HepG2 (cell line): ENCODE data around the gene TBATA. TPM values are rescaled to one million over a fixed set of nuclear protein-coding genes. Genes with fewer than 3 reads are reported as not detected.

Experiments used
- ATAC-seq: fragments of 200-7000 bp; cut with Tn5 transposase; 3 replicates; pipeline ENCODE4 v1.9.1; 2020; ENCODE audit warnings: mild to moderate bottlenecking, moderate library complexity
- BruUV-seq: library from RNA; stranded (reverse); fragments of 400-500 nt; replicated peaks from 2 replicates; lab custom pipeline; 2021; lab: Mats Ljungman, UMichigan
- CTCF ChIA-PET: fragments of 300-600 bp; formaldehyde crosslinking; extraction: SDS; loops from one replicate; lab custom pipeline; 2021; ENCODE audit warnings: low total read pairs, inconsistent platforms, low intra/inter-chr PET ratio; lab: Yijun Ruan, JAX
- POLR2A ChIA-PET: fragments of 350-600 bp; sonication (Branson Sonifier 250); formaldehyde crosslinking; loops from one replicate; lab custom pipeline; 2020; ENCODE audit warnings: antibody characterized with exemption, inconsistent platforms; lab: Yijun Ruan, JAX
- DNase-seq: peaks from one replicate; pipeline ENCODE4 v3.0.0-alpha.2; 2015; ENCODE audit warnings: low spot score
- FAIRE-seq: peaks from 3 replicates; lab custom pipeline; 2011; peaks lifted over from hg19 to GRCh38; lab: Jason Lieb, UNC
- H2AFZ ChIP-seq: one replicate; pipeline ENCODE4 v1.6.1; 2011; ENCODE audit warnings: low read length, inconsistent platforms
- H3K27ac ChIP-seq: fragments of 300-600 bp; 3 replicates; pipeline ENCODE4 v1.8.0; 2011; ENCODE audit warnings: mixed run types, mild to moderate bottlenecking, mixed read lengths, low read length, inconsistent platforms; ENCODE audit not compliant: insufficient read depth; ENCODE audit errors: extremely low read length
- H3K27me3 ChIP-seq, 2 experiments: fragments of 200-600 bp in 1 of 2; 2 replicates in 1 of 2; 3 replicates in 1 of 2; pipeline versions ENCODE4 v1.6.0 to v1.8.0; 2011; ENCODE audit warnings: low read length in 2 of 2, mild to moderate bottlenecking in 2 of 2, moderate library complexity in 2 of 2, inconsistent platforms in 1 of 2; ENCODE audit not compliant: insufficient read depth in 2 of 2, control insufficient read depth in 1 of 2
- H3K36me3 ChIP-seq, 2 experiments: fragments of 200-600 bp in 1 of 2; replicated peaks in 1 of 2; 2 replicates in 1 of 2; 3 replicates in 1 of 2; pipeline versions ENCODE4 v1.5.1 to v1.8.0; 2011; ENCODE audit warnings: low read length in 2 of 2, inconsistent platforms in 1 of 2; ENCODE audit not compliant: insufficient read depth in 2 of 2, control insufficient read depth in 1 of 2
- H3K4me1 ChIP-seq: 2 replicates; pipeline ENCODE4 v1.5.1; 2012; ENCODE audit warnings: low read length, inconsistent platforms; ENCODE audit not compliant: insufficient read depth
- H3K4me2 ChIP-seq: 2 replicates; pipeline ENCODE4 v1.6.0; 2011; ENCODE audit warnings: low read depth, low read length, inconsistent platforms
- H3K4me3 ChIP-seq, 3 experiments: fragments of 200-600 bp in 1 of 3; sonication (generic), shearing (Covaris generic) in 1 of 3; replicated peaks in 1 of 3; 2 replicates each; pipeline ENCODE4 v1.5.1; 2011 to 2016; ENCODE audit warnings: low read length in 3 of 3, inconsistent platforms in 2 of 3, low read depth in 2 of 3, mild to moderate bottlenecking in 2 of 3, control low read depth in 1 of 3, mixed read lengths in 1 of 3; ENCODE audit not compliant: insufficient read depth in 1 of 3
- H3K79me2 ChIP-seq: one replicate; pipeline ENCODE4 v1.6.1; 2011; ENCODE audit warnings: low read length, inconsistent platforms; ENCODE audit not compliant: insufficient read depth
- H3K9ac ChIP-seq: 2 replicates; pipeline ENCODE4 v1.6.0; 2011; ENCODE audit warnings: mild to moderate bottlenecking, low read depth, low read length, inconsistent platforms; ENCODE audit not compliant: insufficient read depth
- H3K9me3 ChIP-seq: 2 replicates; pipeline ENCODE4 v1.5.1; 2012; ENCODE audit warnings: mild to moderate bottlenecking, low read length
- H4K20me1 ChIP-seq: 2 replicates; pipeline ENCODE4 v1.6.0; 2011; ENCODE audit warnings: inconsistent platforms, mild to moderate bottlenecking, low read length, moderate library complexity; ENCODE audit not compliant: insufficient read depth
- ATF2 ChIP-seq: sonication (generic); formaldehyde crosslinking; IDR thresholded peaks from 2 replicates; pipeline ENCODE4 v1.4.0; 2020; ENCODE audit warnings: missing genetic modification reagents
- MAFF ChIP-seq: IDR thresholded peaks from 2 replicates; pipeline ENCODE4 v1.6.1; 2011; ENCODE audit warnings: low read depth, low read length, improper control_type of control experiment
- MAFK ChIP-seq, 2 experiments: IDR thresholded peaks in 1 of 2; conservative IDR thresholded peaks in 1 of 2; 2 replicates each; pipeline ENCODE4 v1.6.1; 2011; ENCODE audit warnings: improper control_type of control experiment in 2 of 2, low read length in 2 of 2
- MZF1 ChIP-seq: sonication (generic); formaldehyde crosslinking; IDR thresholded peaks from 2 replicates; pipeline ENCODE4 v1.8.1; 2023; ENCODE audit warnings: mild to moderate bottlenecking, missing genetic modification reagents, borderline replicate concordance
- SP2 ChIP-seq: sonication (generic); formaldehyde crosslinking; IDR thresholded peaks from 2 replicates; pipeline ENCODE4 v1.5.1; 2020; ENCODE audit warnings: mild to moderate bottlenecking, missing genetic modification reagents
- TCF7 ChIP-seq: sonication (generic); IDR thresholded peaks from 2 replicates; pipeline ENCODE4 v1.6.1; 2016; ENCODE audit warnings: antibody characterized with exemption, low read depth
- THAP8 ChIP-seq: sonication (generic); formaldehyde crosslinking; IDR thresholded peaks from 2 replicates; pipeline ENCODE4 v1.5.1; 2020; ENCODE audit warnings: missing genetic modification reagents, mild to moderate bottlenecking, borderline replicate concordance
- ZNF556 ChIP-seq: sonication (generic); formaldehyde crosslinking; IDR thresholded peaks from 2 replicates; pipeline ENCODE4 v1.4.0; 2020; ENCODE audit warnings: mild to moderate bottlenecking, missing genetic modification reagents, borderline replicate concordance
- ZSCAN25 ChIP-seq: sonication (generic); formaldehyde crosslinking; IDR thresholded peaks from 2 replicates; pipeline ENCODE4 v1.8.0; 2022; ENCODE audit warnings: mild to moderate bottlenecking, missing genetic modification reagents
- WGBS: methylation state at CpG from one replicate; pipeline ENCODE4 v1.1.6; 2017; ENCODE audit warnings: low lambda C conversion rate; 5-methylcytosine and 5-hydroxymethylcytosine counted together
- in situ Hi-C: cut with HindIII; loops from 2 replicates; pipeline ENCODE4 v1.10.0; 2017; ENCODE audit warnings: low pct_unique_long_range_greater_than_20kb; ENCODE audit not compliant: extremely low pct_ligation_motif_present
- intact Hi-C: fragments of 100-400 bp; cut with micrococcal nuclease; formaldehyde crosslinking; loops from one replicate; pipeline ENCODE4 v1.10.0; 2022; ENCODE audit not compliant: unreplicated experiment
- polyA plus RNA-seq, 8 experiments: library from polyadenylated mRNA; depleted of rRNA in 3 of 8; stranded (reverse) in 7 of 8; unstranded in 1 of 8; fragments of >200 nt; fragmentation: Illumina TruSeq in 4 of 8; extraction: Trizol in 4 of 8; gene quantifications; 2 replicates each; pipeline versions ENCODE4 v1.2.1 to v1.2.3, GENCODE V29; 2011 to 2016; ENCODE audit warnings: low read depth in 4 of 8, missing spikeins in 1 of 8, mixed read lengths in 1 of 8; ENCODE audit not compliant: insufficient read depth in 1 of 8
- total RNA-seq, 5 experiments: library from RNA; depleted of rRNA; stranded (reverse); fragments of >200 nt; fragmentation: Illumina TruSeq; extraction: Trizol; gene quantifications; 2 replicates each; pipeline ENCODE4 v1.2.3, GENCODE V29; 2016; ENCODE audit warnings: low read depth in 1 of 5

Gene TBATA
- total and polyA plus RNA-seq, 2 of the 13 experiments (the other 11 are each of a cell fraction or from before 2014, with no cell fraction given), result not detected

DNA sequence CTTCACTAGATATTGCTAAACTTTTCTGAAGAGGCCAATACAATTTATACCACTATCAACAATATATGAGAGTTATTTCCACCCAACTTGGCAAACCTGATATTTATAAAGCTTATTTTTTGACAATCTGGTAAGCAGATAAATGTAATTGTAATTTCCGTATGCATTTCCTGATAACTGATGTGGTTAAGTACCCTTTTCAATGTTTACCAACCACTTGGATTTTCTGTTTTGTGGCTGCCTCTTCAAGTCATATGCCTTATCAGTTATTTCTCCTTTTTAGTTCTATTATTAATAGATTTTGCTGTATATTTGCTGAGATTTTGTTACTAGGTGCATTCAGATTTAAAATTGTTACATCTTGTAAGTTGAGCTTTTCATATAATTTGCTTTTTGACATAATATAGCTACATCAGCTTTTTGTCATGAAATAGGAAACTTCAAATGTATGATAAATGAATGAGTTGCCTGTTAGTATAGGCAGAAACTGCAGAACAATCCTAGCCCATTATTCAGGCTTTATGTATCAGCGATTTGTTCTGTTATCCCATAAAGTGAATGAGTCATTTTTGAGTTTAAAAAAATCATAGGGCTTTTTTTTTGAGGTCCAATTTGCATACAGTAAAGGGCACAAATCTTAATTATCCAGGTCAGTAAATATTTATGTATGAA, 42.0 kb upstream of the TBATA start:
- no peak for DNase-seq
- Histone ChIP-seq H3K27me3 (no peaks in the 10 kb centered on the region), H3K9ac (no peak overlapping the region), H3K27ac (no peak overlapping the region), H4K20me1 (no peaks in the 10 kb centered on the region), H3K4me3 (no peak overlapping the region), H3K36me3 (peaks cover 0 to 16% of the 10 kb centered on the region in 2 experiments; a peak in 4 of 5 replicates), H2AFZ (no peak overlapping the region), H3K4me2 (no peak overlapping the region), H3K9me3 (no peaks in the 10 kb centered on the region), H3K4me1 (peaks cover 31% of the 10 kb centered on the region), H3K79me2 (peaks cover 5% of the 10 kb centered on the region)
- in situ Hi-C loops, result no loop called here
- POLR2A ChIA-PET, result no interaction called here
- intact Hi-C loops, result no loop called here
- 99% methylated on average over 2 of the region's 2 CpGs for WGBS
- no peak for FAIRE-seq
- BruUV-seq, result no TSS peak
- CTCF ChIA-PET, result no interaction called here
- TF ChIP-seq MAFF, result peak; percentile 39; the same call in 1 of the 2 replicates
- TF ChIP-seq ZNF556 (CRISPR knock-in tag), result no peak
- no peak for TF ChIP-seq SP2 (CRISPR knock-in tag)
- TF ChIP-seq ZSCAN25 (CRISPR knock-in tag), result no peak
- peak in 1 of 2 experiments; percentile 48; a peak in 2 of 4 replicates for TF ChIP-seq MAFK (conservative IDR thresholded peaks at IDR 0.05 in 1 of 2, IDR thresholded peaks at IDR 0.05 in 1 of 2; ENCODE audit: low read length in 2 of 2)
- no peak for TF ChIP-seq TCF7
- no peak for ATAC-seq

DNA sequence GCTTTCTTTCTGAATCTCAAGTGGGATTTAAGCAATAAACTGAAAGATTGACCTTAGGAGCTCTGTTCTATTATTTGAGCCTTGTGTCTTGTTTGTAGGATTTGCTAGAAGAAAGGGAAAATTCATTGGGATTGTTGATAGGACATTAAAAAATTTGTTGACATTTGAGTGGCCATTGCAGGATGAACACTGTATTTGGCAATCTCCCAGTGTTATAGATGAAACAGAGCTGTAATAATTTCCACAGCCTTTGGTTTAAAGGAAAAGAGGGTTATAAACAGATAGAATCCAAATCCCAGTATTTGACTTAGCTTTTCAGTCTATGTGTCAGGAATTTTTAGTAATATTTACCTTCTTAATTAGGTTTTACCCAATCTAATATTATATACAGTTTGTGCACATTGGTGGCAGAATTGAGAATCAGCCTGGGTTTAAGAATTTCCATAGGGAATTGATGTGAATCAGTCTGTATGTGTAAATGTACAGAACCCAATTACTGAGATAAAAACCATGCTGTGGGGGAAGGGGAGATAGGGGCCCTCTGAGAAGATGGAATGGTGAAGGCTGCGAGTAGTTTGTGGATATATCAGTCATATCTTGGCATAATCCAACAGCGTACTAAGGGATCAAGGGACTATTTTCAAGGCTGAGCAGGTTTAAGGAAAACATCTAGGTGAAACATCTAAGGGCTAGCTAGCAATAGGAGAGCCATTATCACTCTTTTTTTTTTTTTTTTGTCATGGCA, 37.1 kb upstream of the TBATA start:
- H3K4me3 ChIP-seq, result no peak overlapping the region
- FAIRE-seq (no peak), ATAC-seq (no peak), DNase-seq (no peak)
- ChIA-PET POLR2A (no interaction called here), CTCF (no interaction called here)
- H3K4me2 ChIP-seq, result no peak overlapping the region
- in situ Hi-C loops (no loop called here), intact Hi-C loops (no loop called here)
- no peak overlapping the region for H3K9ac ChIP-seq
- TF ChIP-seq MZF1 (CRISPR knock-in tag), result no peak
- TF ChIP-seq ATF2 (CRISPR knock-in tag), result no peak
- no peak for TF ChIP-seq THAP8 (CRISPR knock-in tag)
- H2AFZ ChIP-seq, result no peak overlapping the region
- no TSS peak for BruUV-seq
- H3K36me3 ChIP-seq, result peaks cover 0 to 28% of the 10 kb centered on the region in 2 experiments; a peak in 3 of 5 replicates
- peaks cover 11% of the 10 kb centered on the region for H3K79me2 ChIP-seq
- H4K20me1 ChIP-seq, result no peaks in the 10 kb centered on the region
- H3K4me1 ChIP-seq, result peaks cover 10% of the 10 kb centered on the region
- 94% methylated on average over 2 of the region's 2 CpGs for WGBS
- no peaks in the 10 kb centered on the region for H3K9me3 ChIP-seq
- no peaks in the 10 kb centered on the region for H3K27me3 ChIP-seq
- H3K27ac ChIP-seq, result no peak overlapping the region
